IMR-90 (cell line): ENCODE measurements around the gene C3orf18. TPM values are rescaled to one million over a fixed set of nuclear protein-coding genes. Genes with fewer than 3 reads are reported as not detected.

ENCODE experiments used
- ATAC-seq: fragments of 200-7000 bp; cut with Tn5 transposase; 2 replicates; pipeline ENCODE4 v1.9.1; 2020; ENCODE audit warnings: low read depth, mild to moderate bottlenecking, moderate library complexity
- BruUV-seq: library from RNA; stranded (reverse); fragments of 400-500 nt; replicated peaks from 2 replicates; lab custom pipeline; 2021; lab: Mats Ljungman, UMichigan
- CTCF ChIA-PET: fragments of 300-600 bp; formaldehyde crosslinking; extraction: SDS; loops from one replicate; lab custom pipeline; 2021; ENCODE audit warnings: antibody characterized with exemption; lab: Yijun Ruan, JAX
- POLR2A ChIA-PET: fragments of 300-600 bp; sonication (Branson Sonifier 250); formaldehyde crosslinking; loops from one replicate; lab custom pipeline; 2022; ENCODE audit warnings: antibody characterized with exemption; ENCODE audit not compliant: unreplicated experiment; lab: Charles Lee
- DNase-seq: peaks from one replicate; pipeline ENCODE4 v3.0.0; 2013
- H2AFZ ChIP-seq: replicated peaks from 2 replicates; pipeline ENCODE3; 2013; ENCODE audit warnings: low read length, mild to moderate bottlenecking; ENCODE audit not compliant: poor library complexity
- H2AK5ac ChIP-seq: 2 replicates; pipeline ENCODE4 v1.6.1; 2013; ENCODE audit warnings: low read depth, low read length, inconsistent platforms
- H2AK9ac ChIP-seq: replicated peaks from 2 replicates; pipeline ENCODE3; 2013; ENCODE audit warnings: mild to moderate bottlenecking, low read depth, low read length, moderate library complexity; ENCODE audit not compliant: poor library complexity
- H2BK120ac ChIP-seq: 2 replicates; pipeline ENCODE4 v1.6.1; 2013; ENCODE audit warnings: low read depth, low read length, inconsistent platforms
- H2BK15ac ChIP-seq: 3 replicates; pipeline ENCODE4 v1.6.1; 2013; ENCODE audit warnings: low read depth, low read length, inconsistent platforms
- H2BK20ac ChIP-seq: 2 replicates; pipeline ENCODE4 v1.6.1; 2013; ENCODE audit warnings: low read depth, mild to moderate bottlenecking, inconsistent platforms, low read length, moderate library complexity
- H2BK5ac ChIP-seq: 2 replicates; pipeline ENCODE4 v1.6.1; 2013; ENCODE audit warnings: mild to moderate bottlenecking, low read depth, low read length, inconsistent platforms; ENCODE audit not compliant: poor library complexity, severe bottlenecking
- H3K14ac ChIP-seq: replicated peaks from 2 replicates; pipeline ENCODE4 v1.6.1; 2013; ENCODE audit warnings: low read depth, low read length, inconsistent platforms
- H3K18ac ChIP-seq: 2 replicates; pipeline ENCODE4 v1.6.1; 2013; ENCODE audit warnings: low read depth, low read length, control low read depth
- H3K23ac ChIP-seq: 2 replicates; pipeline ENCODE4 v1.6.1; 2013; ENCODE audit warnings: low read depth, low read length, inconsistent platforms
- H3K27ac ChIP-seq: 2 replicates; pipeline ENCODE4 v1.5.1; 2013; ENCODE audit warnings: mild to moderate bottlenecking, control low read depth, low read length; ENCODE audit not compliant: insufficient read depth
- H3K27me3 ChIP-seq: 2 replicates; pipeline ENCODE4 v1.6.1; 2013; ENCODE audit warnings: low read length; ENCODE audit not compliant: control insufficient read depth, insufficient read depth
- H3K36me3 ChIP-seq: 2 replicates; pipeline ENCODE4 v1.6.1; 2013; ENCODE audit warnings: low read length, mixed read lengths; ENCODE audit not compliant: control insufficient read depth, insufficient read depth
- H3K4ac ChIP-seq: 2 replicates; pipeline ENCODE4 v1.6.1; 2013; ENCODE audit warnings: low read depth, low read length, inconsistent platforms
- H3K4me1 ChIP-seq: 2 replicates; pipeline ENCODE4 v1.6.1; 2013; ENCODE audit warnings: low read length, mixed read lengths; ENCODE audit not compliant: control insufficient read depth, insufficient read depth
- H3K4me2 ChIP-seq: 2 replicates; pipeline ENCODE4 v1.6.1; 2013; ENCODE audit warnings: low read depth, mild to moderate bottlenecking, control low read depth, low read length, moderate library complexity
- H3K4me3 ChIP-seq: 2 replicates; pipeline ENCODE4 v1.5.1; 2013; ENCODE audit warnings: low read depth, mild to moderate bottlenecking, control low read depth, low read length, moderate library complexity; ENCODE audit not compliant: insufficient read depth
- H3K56ac ChIP-seq: 2 replicates; pipeline ENCODE4 v1.6.1; 2013; ENCODE audit warnings: low read length, inconsistent platforms; ENCODE audit not compliant: insufficient read depth; ENCODE audit errors: extremely low read depth
- H3K79me1 ChIP-seq, 2 experiments: 2 replicates each; pipeline ENCODE4 v1.6.1; 2013; ENCODE audit warnings: low read length in 2 of 2, inconsistent platforms in 1 of 2, low read depth in 1 of 2
- H3K9ac ChIP-seq: 2 replicates; pipeline ENCODE4 v1.6.1; 2013; ENCODE audit warnings: low read depth, low read length, control low read depth
- H3K9me1 ChIP-seq: 2 replicates; pipeline ENCODE4 v1.6.1; 2013; ENCODE audit warnings: low read length, inconsistent platforms; ENCODE audit not compliant: insufficient read depth
- H3K9me3 ChIP-seq: 2 replicates; pipeline ENCODE4 v1.6.1; 2013; ENCODE audit warnings: low read length; ENCODE audit not compliant: control insufficient read depth, insufficient read depth
- H4K20me1 ChIP-seq: 2 replicates; pipeline ENCODE4 v1.6.1; 2013; ENCODE audit warnings: low read length, inconsistent platforms; ENCODE audit not compliant: insufficient read depth
- H4K5ac ChIP-seq: 2 replicates; pipeline ENCODE4 v1.6.1; 2013; ENCODE audit warnings: mild to moderate bottlenecking, low read depth, low read length, control low read depth
- H4K8ac ChIP-seq, 2 experiments: 2 replicates each; pipeline ENCODE4 v1.6.1; 2013; ENCODE audit warnings: low read depth in 2 of 2, low read length in 2 of 2, control low read depth in 1 of 2, inconsistent platforms in 1 of 2
- H4K91ac ChIP-seq: 2 replicates; pipeline ENCODE4 v1.6.1; 2013; ENCODE audit warnings: low read depth, low read length, inconsistent platforms; ENCODE audit not compliant: insufficient read depth
- BHLHE40 ChIP-seq: fragments of 150-350 bp; IDR thresholded peaks from 2 replicates; pipeline ENCODE4 v1.6.1; 2016; ENCODE audit warnings: mild to moderate bottlenecking, low read depth, low read length
- CHD1 ChIP-seq: IDR thresholded peaks from 2 replicates; pipeline ENCODE4 v1.6.1; 2012; ENCODE audit warnings: low read depth, low read length, improper control_type of control experiment
- FOS ChIP-seq: fragments of 150-350 bp; IDR thresholded peaks from 2 replicates; pipeline ENCODE4 v1.6.1; 2016; ENCODE audit warnings: low read depth, low read length
- MAFK ChIP-seq: IDR thresholded peaks from 2 replicates; pipeline ENCODE4 v1.6.1; 2012; ENCODE audit warnings: low read depth, low read length, improper control_type of control experiment
- MAZ ChIP-seq: IDR thresholded peaks from 2 replicates; pipeline ENCODE4 v1.6.1; 2012; ENCODE audit warnings: low read depth, mild to moderate bottlenecking, low read length, improper control_type of control experiment, moderate library complexity, borderline replicate concordance
- NFE2L2 ChIP-seq: fragments of 150-350 bp; IDR thresholded peaks from 2 replicates; pipeline ENCODE4 v1.6.1; 2016; ENCODE audit warnings: low read depth, mild to moderate bottlenecking, low read length
- POLR2A ChIP-seq: IDR thresholded peaks from 2 replicates; pipeline ENCODE4 v1.6.1; 2012; ENCODE audit warnings: mild to moderate bottlenecking, low read depth, low read length
- RCOR1 ChIP-seq: IDR thresholded peaks from 2 replicates; pipeline ENCODE4 v1.6.1; 2012; ENCODE audit warnings: mild to moderate bottlenecking, low read length, improper control_type of control experiment; ENCODE audit not compliant: insufficient replicate concordance
- RFX5 ChIP-seq: IDR thresholded peaks from 2 replicates; pipeline ENCODE4 v1.8.0; 2012; ENCODE audit warnings: low read depth, mild to moderate bottlenecking, low read length, moderate library complexity
- WGBS, 2 experiments: methylation state at CpG; one replicate each; pipeline versions ENCODE4 v1.1.5 to v1.1.7; 2013; ENCODE audit warnings: missing lambda C conversion rate in 2 of 2; ENCODE audit not compliant: insufficient read length in 1 of 2; ENCODE audit errors: extremely low coverage in 2 of 2; 5-methylcytosine and 5-hydroxymethylcytosine counted together
- dilution Hi-C: fragments of 300-500 bp; cut with HindIII; formaldehyde crosslinking; loops from one replicate; pipeline ENCODE4 v1.14.3; 2018; ENCODE audit warnings: low sequenced_read_pairs; ENCODE audit not compliant: unreplicated experiment
- in situ Hi-C: fragments of 300-500 bp; cut with MboI; formaldehyde crosslinking; loops from 3 replicates; pipeline ENCODE4 v1.14.3; 2019; ENCODE audit warnings: low sequenced_read_pairs, inconsistent platforms, mixed read lengths
- intact Hi-C: fragments of 100-400 bp; cut with micrococcal nuclease; formaldehyde crosslinking; loops from 2 replicates; pipeline ENCODE4 v1.10.0; 2022
- polyA plus RNA-seq, 3 experiments: library from polyadenylated mRNA; depleted of rRNA; stranded (reverse); fragments of >200 nt; gene quantifications; 2 replicates each; pipeline ENCODE4 v1.2.3, GENCODE V29; 2012; ENCODE audit warnings: low replicate concordance in 1 of 3
- total RNA-seq: library from RNA; depleted of rRNA; stranded (reverse); fragments of >200 nt; gene quantifications from 2 replicates; pipeline ENCODE4 v1.2.3, GENCODE V29; 2012
- TF ChIP-seq, protein P1 (sequence below): fragments of 150-350 bp; IDR thresholded peaks from 2 replicates; pipeline ENCODE4 v1.6.1; 2016; ENCODE audit warnings: low read depth, mild to moderate bottlenecking, low read length, moderate library complexity, borderline replicate concordance
- TF ChIP-seq, protein P2 (sequence below): conservative IDR thresholded peaks from 2 replicates; pipeline ENCODE4 v1.5.1; 2012; ENCODE audit warnings: mild to moderate bottlenecking, low read depth, low read length, improper control_type of control experiment

C3orf18 gene
- total and polyA plus RNA-seq, 2 of the 4 experiments (the other 2 are of a cell fraction), result 6.8 to 10.6 TPM

DNA sequence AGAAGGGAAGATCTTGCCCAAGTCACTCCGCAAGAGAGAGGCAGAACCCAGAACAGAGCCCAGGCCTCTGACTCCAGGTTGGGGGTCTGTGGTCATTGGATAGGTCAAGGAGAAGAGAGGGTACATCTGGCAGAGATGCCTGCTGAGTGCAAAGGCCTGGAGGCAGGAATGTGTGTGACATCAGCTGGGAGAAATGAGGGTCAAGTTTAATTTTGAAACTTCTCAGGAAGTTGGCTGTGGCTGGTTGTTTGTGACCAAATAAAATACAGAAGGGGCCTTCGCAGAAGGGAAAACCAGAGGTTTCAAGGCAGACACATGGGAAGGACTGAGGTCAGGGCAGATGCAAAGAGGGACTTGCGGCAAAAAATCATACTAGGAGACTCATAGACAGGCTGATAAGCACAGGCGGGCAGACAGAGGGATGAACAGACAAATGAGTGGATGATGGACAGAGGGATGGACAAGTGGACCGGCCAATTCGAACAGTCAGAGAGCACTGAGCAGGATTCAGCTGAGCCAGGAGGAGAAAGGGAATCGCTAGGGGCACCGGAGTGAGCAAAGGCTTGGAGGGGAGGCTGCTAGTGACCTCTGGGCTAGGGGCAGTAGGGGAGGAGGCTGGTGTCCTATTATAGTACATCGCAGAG is 35.4 kb downstream of the C3orf18 start:
- no peak for TF ChIP-seq BHLHE40
- TF ChIP-seq, protein P1, sequence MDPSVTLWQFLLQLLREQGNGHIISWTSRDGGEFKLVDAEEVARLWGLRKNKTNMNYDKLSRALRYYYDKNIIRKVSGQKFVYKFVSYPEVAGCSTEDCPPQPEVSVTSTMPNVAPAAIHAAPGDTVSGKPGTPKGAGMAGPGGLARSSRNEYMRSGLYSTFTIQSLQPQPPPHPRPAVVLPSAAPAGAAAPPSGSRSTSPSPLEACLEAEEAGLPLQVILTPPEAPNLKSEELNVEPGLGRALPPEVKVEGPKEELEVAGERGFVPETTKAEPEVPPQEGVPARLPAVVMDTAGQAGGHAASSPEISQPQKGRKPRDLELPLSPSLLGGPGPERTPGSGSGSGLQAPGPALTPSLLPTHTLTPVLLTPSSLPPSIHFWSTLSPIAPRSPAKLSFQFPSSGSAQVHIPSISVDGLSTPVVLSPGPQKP, result no peak
- TF ChIP-seq MAZ, result no peak
- TF ChIP-seq, protein P2, sequence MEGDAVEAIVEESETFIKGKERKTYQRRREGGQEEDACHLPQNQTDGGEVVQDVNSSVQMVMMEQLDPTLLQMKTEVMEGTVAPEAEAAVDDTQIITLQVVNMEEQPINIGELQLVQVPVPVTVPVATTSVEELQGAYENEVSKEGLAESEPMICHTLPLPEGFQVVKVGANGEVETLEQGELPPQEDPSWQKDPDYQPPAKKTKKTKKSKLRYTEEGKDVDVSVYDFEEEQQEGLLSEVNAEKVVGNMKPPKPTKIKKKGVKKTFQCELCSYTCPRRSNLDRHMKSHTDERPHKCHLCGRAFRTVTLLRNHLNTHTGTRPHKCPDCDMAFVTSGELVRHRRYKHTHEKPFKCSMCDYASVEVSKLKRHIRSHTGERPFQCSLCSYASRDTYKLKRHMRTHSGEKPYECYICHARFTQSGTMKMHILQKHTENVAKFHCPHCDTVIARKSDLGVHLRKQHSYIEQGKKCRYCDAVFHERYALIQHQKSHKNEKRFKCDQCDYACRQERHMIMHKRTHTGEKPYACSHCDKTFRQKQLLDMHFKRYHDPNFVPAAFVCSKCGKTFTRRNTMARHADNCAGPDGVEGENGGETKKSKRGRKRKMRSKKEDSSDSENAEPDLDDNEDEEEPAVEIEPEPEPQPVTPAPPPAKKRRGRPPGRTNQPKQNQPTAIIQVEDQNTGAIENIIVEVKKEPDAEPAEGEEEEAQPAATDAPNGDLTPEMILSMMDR, result no peak
- no peak for TF ChIP-seq RCOR1
- no peak for TF ChIP-seq RFX5
- TF ChIP-seq NFE2L2, result no peak
- no peak for TF ChIP-seq MAFK
- no peak for TF ChIP-seq FOS
- no peak for TF ChIP-seq CHD1
- TF ChIP-seq POLR2A, result no peak
- no peak overlapping the region for H2BK120ac ChIP-seq
- no peaks in the 10 kb centered on the region for H3K9me1 ChIP-seq
- no peak overlapping the region for H4K8ac ChIP-seq
- H4K91ac ChIP-seq, result no peak overlapping the region
- no peaks in the 10 kb centered on the region for H3K36me3 ChIP-seq
- no peak overlapping the region for H2BK20ac ChIP-seq
- H3K56ac ChIP-seq, result no peak overlapping the region
- no peak overlapping the region for H3K27ac ChIP-seq
- no peak overlapping the region for H3K23ac ChIP-seq
- dilution Hi-C loops, result no loop called here
- no peak overlapping the region for H2BK5ac ChIP-seq
- no peak overlapping the region for H2BK15ac ChIP-seq
- POLR2A ChIA-PET, result no interaction called here
- H4K5ac ChIP-seq, result no peak overlapping the region
- H3K9ac ChIP-seq, result no peak overlapping the region
- no peak for DNase-seq
- no peak overlapping the region for H2AFZ ChIP-seq
- H2AK5ac ChIP-seq, result no peak overlapping the region
- H3K79me1 ChIP-seq, result no peaks in the 10 kb centered on the region
- in situ Hi-C loops, result no loop called here
- BruUV-seq, result no TSS peak
- H3K4me3 ChIP-seq, result no peak overlapping the region
- no peak overlapping the region for H3K18ac ChIP-seq
- no peaks in the 10 kb centered on the region for H4K20me1 ChIP-seq
- peaks cover 88% of the 10 kb centered on the region for H3K27me3 ChIP-seq
- intact Hi-C loops, result no loop called here
- peak; percentile 32 for ATAC-seq
- no peaks in the 10 kb centered on the region for H3K9me3 ChIP-seq
- H2AK9ac ChIP-seq, result no peak overlapping the region
- H3K14ac ChIP-seq, result no peak overlapping the region
- no peaks in the 10 kb centered on the region for H3K4me1 ChIP-seq
- H3K4me2 ChIP-seq, result no peak overlapping the region
- no peak overlapping the region for H3K4ac ChIP-seq
- 72% methylated on average over 6 of the region's 9 CpGs; no CpG with 5 or more reads in 1 of the 2 experiments for WGBS, 2 experiments
- CTCF ChIA-PET, result no interaction called here
